HUES64 (cell line): ENCODE data around the gene TMA16.

Source experiments
- H3K27ac ChIP-seq: 2 replicates; pipeline ENCODE4 v1.7.0; 2013; ENCODE audit warnings: low read depth, low read length, inconsistent platforms
- H3K27me3 ChIP-seq: 2 replicates; pipeline ENCODE4 v1.6.1; 2013; ENCODE audit warnings: mild to moderate bottlenecking, low read length; ENCODE audit not compliant: insufficient read depth
- H3K36me3 ChIP-seq: 2 replicates; pipeline ENCODE4 v1.6.1; 2013; ENCODE audit warnings: mild to moderate bottlenecking, low read length; ENCODE audit not compliant: insufficient read depth
- H3K4me1 ChIP-seq: 2 replicates; pipeline ENCODE4 v1.6.1; 2013; ENCODE audit warnings: mild to moderate bottlenecking, low read length, moderate library complexity; ENCODE audit not compliant: insufficient read depth
- H3K4me3 ChIP-seq: 2 replicates; pipeline ENCODE4 v1.5.1; 2013; ENCODE audit warnings: mild to moderate bottlenecking, low read length, moderate library complexity
- H3K9ac ChIP-seq: 2 replicates; pipeline ENCODE4 v1.6.1; 2013; ENCODE audit warnings: mild to moderate bottlenecking, low read depth, low read length
- H3K9me3 ChIP-seq: 2 replicates; pipeline ENCODE4 v1.6.1; 2013; ENCODE audit warnings: low read depth, low read length; ENCODE audit not compliant: insufficient read depth
- WGBS: fragments of 150-250, 120-280 bp; methylation state at CpG from one replicate; pipeline ENCODE4 v1.1.7; 2013; ENCODE audit warnings: missing lambda C conversion rate; 5-methylcytosine and 5-hydroxymethylcytosine counted together

Gene TMA16

DNA sequence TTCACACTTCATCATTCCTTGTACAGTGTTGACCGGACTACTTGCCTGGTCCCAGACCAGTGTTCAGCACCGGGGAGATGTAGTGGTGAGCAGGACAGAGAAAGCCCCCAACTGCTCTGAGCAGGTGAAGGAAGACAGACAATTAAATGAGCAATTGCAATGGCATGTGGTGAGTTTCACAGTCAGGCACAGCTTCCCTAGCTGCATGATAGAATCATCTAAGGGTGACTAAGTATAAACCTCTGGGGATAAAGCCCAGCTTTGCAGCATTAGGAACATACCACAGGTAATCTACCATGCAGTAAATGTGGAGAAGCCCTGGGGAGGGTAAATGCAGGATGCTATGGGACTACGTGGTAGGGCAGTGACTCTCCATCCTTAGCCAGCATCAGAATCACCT lies 47.8 kb downstream of the TMA16 start:
- no peak overlapping the region for H3K9ac ChIP-seq
- no peak overlapping the region for H3K4me3 ChIP-seq
- no peak overlapping the region for H3K27ac ChIP-seq
- 85% methylated on average over 3 of the region's 3 CpGs for WGBS
- H3K9me3 ChIP-seq, result no peaks in the 10 kb centered on the region
- peaks cover 8% of the 10 kb centered on the region; the same call in 1 of the 2 replicates for H3K4me1 ChIP-seq
- no peaks in the 10 kb centered on the region for H3K36me3 ChIP-seq
- no peaks in the 10 kb centered on the region for H3K27me3 ChIP-seq

DNA sequence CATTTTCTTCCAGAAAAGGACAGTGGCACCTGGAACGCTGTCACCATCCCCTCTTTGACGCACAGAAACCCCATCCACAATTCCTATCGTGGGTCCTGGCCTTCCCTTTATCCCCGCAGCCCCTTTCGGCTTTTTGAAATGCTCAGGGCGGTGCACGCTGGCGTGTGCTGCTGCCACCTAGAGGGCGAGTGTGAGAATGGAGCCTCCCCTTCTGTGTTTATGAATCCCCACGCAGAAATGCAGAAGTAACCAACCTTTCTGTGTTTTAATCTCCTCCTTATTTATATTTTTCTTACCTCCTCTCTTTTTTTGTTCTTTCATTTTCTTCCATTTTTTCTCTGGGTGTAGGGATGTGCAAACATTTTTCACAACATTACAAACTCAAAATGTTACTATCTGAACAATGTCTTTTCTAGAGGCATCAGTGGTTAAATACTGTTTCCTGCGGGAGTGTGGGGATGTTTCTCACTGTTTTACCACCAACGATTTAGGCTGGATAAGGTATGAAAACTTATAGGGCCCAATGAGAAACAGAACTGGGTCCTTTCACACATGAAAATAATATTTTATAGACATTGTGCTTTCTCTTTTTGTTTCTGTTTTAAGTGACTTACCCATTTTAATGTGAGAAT lies 50.0 kb downstream of the TMA16 start:
- Histone ChIP-seq H3K36me3 (no peaks in the 10 kb centered on the region), H3K4me3 (peak overlapping the region; percentile 31), H3K9me3 (no peaks in the 10 kb centered on the region), H3K9ac (no peak overlapping the region), H3K27me3 (no peaks in the 10 kb centered on the region), H3K27ac (no peak overlapping the region), H3K4me1 (no peaks in the 10 kb centered on the region; the same call in 1 of the 2 replicates)
- WGBS, result 15% methylated on average over 12 of the region's 12 CpGs

DNA sequence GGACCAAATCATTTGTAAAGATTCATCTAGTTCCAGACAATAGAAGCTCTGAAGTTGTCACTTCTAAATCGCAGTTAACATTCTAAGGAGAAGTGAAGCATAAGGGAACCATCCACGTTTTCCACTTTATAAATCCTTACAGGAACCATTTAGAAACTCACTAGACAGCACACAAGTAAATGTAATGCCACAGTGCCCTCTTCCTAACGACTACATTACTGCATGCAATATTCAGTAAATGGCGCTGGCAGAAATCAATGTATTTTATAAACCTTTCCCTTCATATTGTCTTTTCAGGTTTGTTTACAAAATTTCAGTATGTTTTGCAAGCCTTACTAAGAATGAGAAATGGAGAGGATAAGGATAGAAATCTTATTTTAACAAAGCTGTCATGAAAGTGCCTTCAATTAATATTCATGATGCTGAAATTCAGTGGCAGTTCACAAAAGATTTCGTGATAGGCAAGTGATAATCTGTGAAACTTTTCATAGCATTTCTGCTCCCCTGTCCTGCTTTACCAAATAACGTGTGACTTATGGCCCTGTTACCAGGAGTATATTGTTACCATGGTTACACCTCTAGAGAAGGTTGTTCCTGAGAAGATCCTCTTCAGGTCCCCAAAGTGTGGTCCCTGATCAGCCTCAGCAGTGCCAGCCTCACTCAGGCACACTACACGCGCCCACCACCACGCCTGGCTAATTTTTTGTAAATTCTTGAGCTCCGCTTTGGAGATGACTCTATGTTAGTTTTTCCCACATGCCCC lies 54.2 kb downstream of the TMA16 start:
- H3K36me3 ChIP-seq, result no peaks in the 10 kb centered on the region
- no peaks in the 10 kb centered on the region for H3K27me3 ChIP-seq
- no peaks in the 10 kb centered on the region for H3K4me1 ChIP-seq
- no peak overlapping the region for H3K4me3 ChIP-seq
- WGBS, result 64% methylated on average over 10 of the region's 10 CpGs
- H3K27ac ChIP-seq, result no peak overlapping the region
- H3K9me3 ChIP-seq, result no peaks in the 10 kb centered on the region
- no peak overlapping the region for H3K9ac ChIP-seq

DNA sequence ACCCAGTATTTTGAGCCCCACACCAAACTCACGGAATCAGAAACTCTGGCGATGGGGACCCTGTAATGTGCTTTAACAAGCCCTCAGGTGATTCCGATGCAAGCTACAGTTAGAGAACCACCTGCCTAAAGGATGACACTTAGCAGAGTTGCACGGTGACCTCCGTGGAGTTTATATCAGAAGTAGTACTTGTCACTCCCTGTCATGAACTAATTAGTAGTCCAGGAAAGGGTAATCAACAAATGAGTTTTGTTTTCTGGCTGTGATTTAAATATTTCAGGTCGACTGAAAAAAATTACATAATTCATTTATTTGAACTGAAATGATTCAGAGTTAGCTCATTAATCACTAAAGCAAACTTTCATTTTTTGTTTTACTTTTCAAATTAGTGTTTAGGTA lies 56.4 kb downstream of the TMA16 start:
- H3K9ac ChIP-seq, result no peak overlapping the region
- 83% methylated on average over 6 of the region's 6 CpGs for WGBS
- no peaks in the 10 kb centered on the region for H3K27me3 ChIP-seq
- H3K36me3 ChIP-seq, result no peaks in the 10 kb centered on the region
- H3K4me1 ChIP-seq, result no peaks in the 10 kb centered on the region
- no peak overlapping the region for H3K4me3 ChIP-seq
- H3K27ac ChIP-seq, result no peak overlapping the region
- H3K9me3 ChIP-seq, result no peaks in the 10 kb centered on the region

DNA sequence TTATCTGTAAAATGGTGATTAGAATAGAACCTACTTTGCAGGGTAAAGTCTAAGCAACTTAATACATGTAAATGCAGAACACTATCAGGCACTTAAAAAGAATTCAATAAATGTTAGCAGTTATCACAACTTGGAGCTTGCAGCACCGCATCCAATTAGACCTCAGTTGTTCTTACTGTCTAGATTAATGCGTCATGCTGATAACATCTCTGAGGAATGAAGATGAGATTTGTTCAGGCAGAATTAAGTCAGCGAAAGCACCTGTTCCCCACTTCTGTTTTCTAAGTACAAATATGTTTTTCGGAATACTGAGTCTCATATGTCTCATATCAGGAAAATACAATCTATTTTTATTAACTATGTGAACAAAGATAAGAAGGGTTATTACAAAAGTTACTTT lies 58.7 kb downstream of the TMA16 start:
- H3K9me3 ChIP-seq, result no peaks in the 10 kb centered on the region
- no peaks in the 10 kb centered on the region for H3K27me3 ChIP-seq
- WGBS, result 97% methylated on average over 3 of the region's 4 CpGs
- no peak overlapping the region for H3K4me3 ChIP-seq
- H3K4me1 ChIP-seq, result no peaks in the 10 kb centered on the region
- H3K9ac ChIP-seq, result no peak overlapping the region
- H3K36me3 ChIP-seq, result no peaks in the 10 kb centered on the region
- no peak overlapping the region for H3K27ac ChIP-seq

DNA sequence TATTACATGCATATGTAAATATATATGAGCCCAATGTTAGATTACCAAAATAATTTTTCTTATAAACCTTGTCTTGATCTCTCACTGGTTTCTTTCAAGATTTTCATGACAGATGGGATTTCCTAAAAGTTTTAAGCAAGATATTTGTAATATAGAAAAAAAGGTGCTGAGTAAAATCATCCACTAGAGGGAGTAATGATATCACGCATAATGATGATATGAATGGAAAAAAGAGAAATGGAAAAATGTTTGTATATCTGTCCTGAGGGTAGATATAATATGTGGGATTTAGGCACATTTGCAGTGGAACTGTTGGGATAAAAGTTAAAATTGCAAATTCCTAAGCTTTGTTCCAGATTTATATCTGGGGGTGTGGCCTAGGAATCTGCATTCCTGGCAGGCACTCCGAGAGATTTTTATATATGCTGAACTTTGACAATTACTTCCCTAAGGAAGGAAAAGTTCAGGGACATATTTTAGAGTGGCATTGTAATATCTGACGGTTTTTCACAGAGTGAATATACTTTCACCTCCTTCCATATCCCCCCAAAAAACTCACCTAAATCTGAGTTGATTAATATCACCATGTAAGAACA lies 60.5 kb downstream of the TMA16 start:
- no peak overlapping the region for H3K27ac ChIP-seq
- no peak overlapping the region for H3K4me3 ChIP-seq
- WGBS, result 66% methylated on average over 2 of the region's 3 CpGs
- H3K9ac ChIP-seq, result no peak overlapping the region
- H3K4me1 ChIP-seq, result no peaks in the 10 kb centered on the region
- no peaks in the 10 kb centered on the region for H3K9me3 ChIP-seq
- no peaks in the 10 kb centered on the region for H3K27me3 ChIP-seq
- no peaks in the 10 kb centered on the region for H3K36me3 ChIP-seq

DNA sequence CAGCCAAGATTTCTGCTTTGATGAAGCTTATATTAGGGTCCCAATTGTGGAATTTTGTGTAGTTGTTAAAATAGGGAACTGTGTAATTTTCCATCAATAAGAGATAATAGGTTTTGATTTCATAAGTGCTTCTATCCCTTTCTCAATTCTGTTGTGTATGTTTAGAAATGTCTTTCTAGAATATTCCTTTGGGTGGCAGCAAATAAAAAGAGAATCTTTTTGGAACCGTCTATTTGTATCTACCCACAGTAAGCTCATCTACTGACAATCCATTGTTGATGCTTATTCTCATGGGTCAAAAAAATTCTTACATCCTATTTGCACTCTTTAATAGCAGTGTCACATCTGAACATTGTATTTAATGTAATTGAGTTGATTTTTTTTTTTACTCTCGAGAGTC lies 61.7 kb downstream of the TMA16 start:
- Histone ChIP-seq H3K9me3 (peaks cover 6% of the 10 kb centered on the region; the same call in 1 of the 2 replicates), H3K9ac (no peak overlapping the region), H3K27ac (no peak overlapping the region), H3K27me3 (no peaks in the 10 kb centered on the region), H3K4me3 (no peak overlapping the region), H3K4me1 (no peaks in the 10 kb centered on the region), H3K36me3 (no peaks in the 10 kb centered on the region)
- WGBS, result 73% methylated on average over 1 of the region's 2 CpGs

DNA sequence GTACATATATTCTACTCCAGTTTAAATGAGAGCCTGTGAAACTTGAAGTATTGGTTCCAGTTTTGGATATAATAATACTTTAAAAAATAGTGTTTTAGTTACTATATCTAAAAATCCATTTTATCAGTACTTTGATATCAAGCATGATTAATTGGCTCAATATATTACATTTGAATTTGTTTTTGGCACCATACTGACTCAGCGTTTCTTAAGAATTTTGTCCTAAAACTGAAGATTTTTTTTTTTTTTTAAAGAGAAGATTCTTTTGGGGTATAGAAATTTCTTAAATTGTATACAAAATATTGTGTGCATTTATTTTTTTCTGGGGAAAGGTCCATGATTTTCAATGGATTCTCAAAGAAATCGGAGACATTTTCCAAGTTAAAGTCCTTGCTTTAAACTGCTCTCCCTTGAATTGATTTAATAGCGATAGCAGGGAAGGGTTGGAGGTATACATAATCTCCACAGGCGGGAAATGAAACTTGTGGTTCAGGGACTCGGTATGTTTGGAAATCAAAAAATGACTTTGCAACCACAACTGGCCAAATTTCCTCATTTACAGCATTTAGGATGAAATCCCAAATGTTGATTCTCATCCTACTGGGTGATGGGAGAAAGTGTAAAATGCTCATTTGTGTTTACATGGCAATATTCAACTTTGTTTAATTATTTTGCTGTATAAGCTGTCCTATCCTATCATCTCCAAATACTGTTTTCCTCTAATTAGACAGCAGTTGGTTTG lies 62.3 kb downstream of the TMA16 start:
- Histone ChIP-seq H3K4me3 (no peak overlapping the region), H3K27me3 (no peaks in the 10 kb centered on the region), H3K4me1 (no peaks in the 10 kb centered on the region), H3K36me3 (no peaks in the 10 kb centered on the region), H3K9ac (no peak overlapping the region), H3K27ac (no peak overlapping the region), H3K9me3 (peaks cover 6% of the 10 kb centered on the region; the same call in 1 of the 2 replicates)
- 91% methylated on average over 4 of the region's 5 CpGs for WGBS

DNA sequence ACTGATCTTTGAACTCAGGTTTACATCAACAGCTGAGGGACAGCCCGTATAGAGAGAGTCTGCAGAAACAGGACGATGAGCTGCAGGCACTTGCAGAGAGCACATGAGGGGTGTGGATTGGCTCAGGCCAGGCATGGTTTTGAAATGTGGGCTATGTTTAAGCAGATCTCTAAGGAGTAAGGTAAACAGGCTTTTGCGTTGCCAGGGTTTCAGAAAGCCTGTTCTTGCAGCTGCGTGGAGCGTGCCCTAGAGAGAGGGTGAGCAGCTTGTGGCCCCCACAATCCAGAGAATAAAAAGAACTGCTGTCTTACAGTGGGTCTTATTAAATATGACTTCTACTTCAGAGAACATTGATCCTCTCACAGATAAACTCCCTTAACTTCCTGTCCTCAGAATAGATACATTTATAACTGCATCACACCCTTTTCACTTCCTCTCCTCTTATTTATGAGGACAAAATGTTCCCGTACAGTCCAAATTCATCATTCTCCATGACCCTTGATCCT lies 64.1 kb downstream of the TMA16 start:
- Histone ChIP-seq H3K4me1 (no peaks in the 10 kb centered on the region), H3K9me3 (peaks cover 6% of the 10 kb centered on the region; the same call in 1 of the 2 replicates), H3K9ac (no peak overlapping the region), H3K27me3 (no peaks in the 10 kb centered on the region), H3K4me3 (no peak overlapping the region), H3K36me3 (no peaks in the 10 kb centered on the region), H3K27ac (no peak overlapping the region)
- WGBS, result 94% methylated on average over 6 of the region's 6 CpGs

DNA sequence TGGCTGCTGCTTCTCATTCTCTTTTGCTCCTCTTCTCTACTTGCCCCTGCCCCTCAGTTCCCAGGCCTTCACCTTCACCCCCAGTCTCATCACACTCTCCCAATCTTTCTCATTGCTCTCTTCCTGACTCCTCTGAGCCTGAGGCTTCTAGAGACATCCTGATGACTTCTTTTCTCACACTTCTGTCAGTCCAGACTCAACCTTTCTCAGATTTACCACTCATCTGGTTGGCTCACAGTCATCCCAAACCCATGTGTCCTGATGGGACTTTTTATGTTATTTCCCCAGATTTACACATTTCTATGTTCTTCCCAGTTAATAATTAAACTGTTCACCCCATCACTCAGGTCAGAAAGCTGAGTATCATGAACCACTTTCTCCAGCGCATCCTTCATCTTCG lies 68.0 kb downstream of the TMA16 start:
- WGBS, result 94% methylated on average over 2 of the region's 2 CpGs
- Histone ChIP-seq H3K9me3 (peaks cover 6% of the 10 kb centered on the region; the same call in 1 of the 2 replicates), H3K27ac (no peak overlapping the region), H3K27me3 (no peaks in the 10 kb centered on the region), H3K36me3 (no peaks in the 10 kb centered on the region), H3K9ac (no peak overlapping the region), H3K4me3 (no peak overlapping the region), H3K4me1 (peaks cover 25% of the 10 kb centered on the region)

DNA sequence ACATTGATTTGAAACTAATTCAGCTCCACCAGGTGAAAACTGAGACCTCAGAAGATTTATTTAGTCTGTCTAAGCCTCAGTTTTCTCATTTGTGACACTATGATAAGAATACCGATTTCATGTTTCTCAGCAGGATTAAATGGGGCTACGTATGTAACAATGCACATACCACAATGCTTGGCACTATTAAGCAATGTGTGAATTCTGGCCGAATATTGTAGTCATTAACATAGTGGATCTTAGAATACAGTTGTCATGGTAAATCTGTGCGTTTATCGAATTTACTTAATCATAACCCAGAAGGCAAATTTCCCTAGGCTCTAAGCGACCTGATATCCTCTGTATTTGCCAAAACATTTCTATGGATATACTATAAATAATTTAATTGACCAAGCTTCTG lies 69.1 kb downstream of the TMA16 start:
- WGBS, result 96% methylated on average over 3 of the region's 6 CpGs
- peaks cover 25% of the 10 kb centered on the region for H3K4me1 ChIP-seq

More for the DNA sequence above, 69.1 kb downstream of the TMA16 start:
- H3K27me3 ChIP-seq, result no peaks in the 10 kb centered on the region
- peaks cover 6% of the 10 kb centered on the region; the same call in 1 of the 2 replicates for H3K9me3 ChIP-seq
- no peak overlapping the region for H3K4me3 ChIP-seq
- H3K9ac ChIP-seq, result no peak overlapping the region
- H3K27ac ChIP-seq, result no peak overlapping the region
- H3K36me3 ChIP-seq, result no peaks in the 10 kb centered on the region
